Stimulated activated CD4-positive, alpha-beta T cell treated with anti-CD3 and anti-CD28 coated beads, Interleukin-1b, Interleukin-23, amount 100 ng/mL, for 24 hours (primary cell): ENCODE measurements around the gene TFR2.

ENCODE experiments used
- DNase-seq, 4 experiments: peaks; one replicate each; pipeline ENCODE4 v3.0.0-alpha.2; 2020; ENCODE audit warnings: low read depth in 4 of 4, low spot score in 1 of 4

TFR2 gene

GRCh38 chr7:100613412-100614175, 27.8 kb downstream of the TFR2 start:
- no peak for DNase-seq

- DNase-seq = no peak
Observed at GRCh38 chr7:100612730-100613390, 28.5 kb downstream of the TFR2 start.

- DNase-seq = peak; percentile 96 to 98 (median 98)
Observed at GRCh38 chr7:100611983-100612729, 29.2 kb downstream of the TFR2 start, which contains the start of gene MOSPD3. MOSPD3 (plus strand) TSS chr7:100612540; CDS start chr7:100612792, 252 bp downstream.

- no peak for DNase-seq
Observed at GRCh38 chr7:100609958-100610357, 31.4 kb downstream of the TFR2 start.

GRCh38 chr7:100607111-100607510, 34.2 kb downstream of the TFR2 start:
- DNase-seq = no peak

GRCh38 chr7:100606313-100606712, 35.0 kb downstream of the TFR2 start:
- DNase-seq = no peak

- peak in 2 of 4 experiments; percentile 28 to 40 for DNase-seq
Observed at GRCh38 chr7:100604976-100605911, 36.1 kb downstream of the TFR2 start.

- DNase-seq = peak in 3 of 4 experiments; percentile 36 to 63 (median 51)
Observed at GRCh38 chr7:100604028-100604975, 37.0 kb downstream of the TFR2 start.

- DNase-seq = no peak
Observed at GRCh38 chr7:100603726-100604027, 37.7 kb downstream of the TFR2 start.

GRCh38 chr7:100602889-100603725, 38.2 kb downstream of the TFR2 start:
- no peak for DNase-seq

GRCh38 chr7:100600730-100601038, 40.7 kb downstream of the TFR2 start:
- no peak for DNase-seq

- no peak for DNase-seq
Observed at GRCh38 chr7:100599911-100600729, 41.2 kb downstream of the TFR2 start.

GRCh38 chr7:100598425-100598824, 42.9 kb downstream of the TFR2 start:
- DNase-seq = no peak

GRCh38 chr7:100595188-100595587, 46.2 kb downstream of the TFR2 start:
- DNase-seq = no peak

GRCh38 chr7:100591596-100591995, 49.8 kb downstream of the TFR2 start:
- DNase-seq = no peak

- no peak for DNase-seq
Observed at GRCh38 chr7:100590077-100590737, 51.1 kb downstream of the TFR2 start.

- no peak for DNase-seq
Observed at GRCh38 chr7:100589341-100589947, 51.9 kb downstream of the TFR2 start.
